DND-41 (cell line): ENCODE data around the gene PCNX2.

Source experiments
- ATAC-seq: fragments of 200-7000 bp; cut with Tn5 transposase; 3 replicates; pipeline ENCODE4 v1.9.1; 2021; ENCODE audit warnings: low read depth; ENCODE audit not compliant: insufficient read depth
- DNase-seq: peaks from one replicate; pipeline ENCODE4 v3.0.0-alpha.2; 2020
- H2AFZ ChIP-seq: 2 replicates; pipeline ENCODE4 v1.6.0; 2012; ENCODE audit warnings: low read depth, low read length
- H3K27ac ChIP-seq: 2 replicates; pipeline ENCODE4 v1.5.1; 2012; ENCODE audit warnings: low read length, inconsistent platforms
- H3K27me3 ChIP-seq: fragments of 200-600 bp; sonication (generic); 2 replicates; pipeline ENCODE4 v1.6.0; 2012; ENCODE audit warnings: low read length, mild to moderate bottlenecking, inconsistent platforms; ENCODE audit not compliant: insufficient read depth, poor library complexity
- H3K36me3 ChIP-seq: 2 replicates; pipeline ENCODE4 v1.5.1; 2012; ENCODE audit warnings: low read length, inconsistent platforms; ENCODE audit not compliant: insufficient read depth
- H3K4me1 ChIP-seq: 2 replicates; pipeline ENCODE4 v1.5.1; 2012; ENCODE audit warnings: mild to moderate bottlenecking, low read length; ENCODE audit not compliant: insufficient read depth
- H3K4me2 ChIP-seq: 2 replicates; pipeline ENCODE4 v1.6.0; 2012; ENCODE audit warnings: mild to moderate bottlenecking, moderate library complexity, low read length, inconsistent platforms; ENCODE audit not compliant: insufficient read depth
- H3K4me3 ChIP-seq, 2 experiments: fragments of 200-600 bp in 1 of 2; shearing (Covaris generic) in 1 of 2; 2 replicates each; pipeline ENCODE4 v1.5.1; 2012 to 2016; ENCODE audit warnings: inconsistent platforms in 2 of 2, low read length in 2 of 2, mild to moderate bottlenecking in 2 of 2, low read depth in 1 of 2, moderate library complexity in 1 of 2
- H3K79me2 ChIP-seq: 2 replicates; pipeline ENCODE4 v1.6.0; 2012; ENCODE audit warnings: low read length, inconsistent platforms; ENCODE audit not compliant: insufficient read depth
- H3K9ac ChIP-seq: 2 replicates; pipeline ENCODE4 v1.6.0; 2012; ENCODE audit warnings: low read depth, mild to moderate bottlenecking, inconsistent platforms, low read length, moderate library complexity
- H3K9me3 ChIP-seq: 2 replicates; pipeline ENCODE4 v1.5.1; 2012; ENCODE audit warnings: low read length, moderate library complexity, mild to moderate bottlenecking, inconsistent platforms; ENCODE audit not compliant: insufficient read depth, severe bottlenecking
- H4K20me1 ChIP-seq: 2 replicates; pipeline ENCODE4 v1.6.0; 2012; ENCODE audit warnings: low read length; ENCODE audit not compliant: insufficient read depth
- EZH2 ChIP-seq: IDR thresholded peaks from 3 replicates; pipeline ENCODE4 v1.6.1; 2012; ENCODE audit warnings: borderline replicate concordance, low read depth, mild to moderate bottlenecking, moderate library complexity, low read length, inconsistent platforms; ENCODE audit not compliant: severe bottlenecking
- TF ChIP-seq, protein P1 (sequence below): IDR thresholded peaks from 2 replicates; pipeline ENCODE4 v1.5.1; 2012; ENCODE audit warnings: borderline replicate concordance, low read length, moderate library complexity, mild to moderate bottlenecking; ENCODE audit not compliant: poor library complexity, severe bottlenecking; ENCODE audit errors: extremely low read depth

PCNX2 gene

DNA sequence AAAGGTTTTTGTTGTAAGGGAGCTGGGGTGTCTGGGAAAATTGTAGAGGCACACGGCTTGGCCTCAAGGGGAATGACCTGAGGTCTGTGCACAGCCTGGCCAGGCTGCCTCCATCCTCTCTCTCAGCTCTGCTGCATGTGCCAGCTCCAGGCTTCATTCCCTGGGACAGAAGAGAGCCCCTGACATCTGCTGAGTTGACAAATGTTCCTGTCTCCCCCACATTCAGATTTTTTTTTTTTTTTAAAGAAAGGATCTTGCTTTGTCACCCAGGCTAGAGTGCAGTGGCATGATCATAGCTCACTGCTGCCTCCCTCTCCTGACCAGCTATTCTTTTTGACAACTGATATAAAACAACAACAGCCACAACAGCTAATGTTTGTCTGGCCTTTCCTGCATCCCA lies 84.4 kb downstream of the PCNX2 start:
- H3K27me3 ChIP-seq, result no peaks in the 10 kb centered on the region
- TF ChIP-seq EZH2, result no peak
- TF ChIP-seq, protein P1, sequence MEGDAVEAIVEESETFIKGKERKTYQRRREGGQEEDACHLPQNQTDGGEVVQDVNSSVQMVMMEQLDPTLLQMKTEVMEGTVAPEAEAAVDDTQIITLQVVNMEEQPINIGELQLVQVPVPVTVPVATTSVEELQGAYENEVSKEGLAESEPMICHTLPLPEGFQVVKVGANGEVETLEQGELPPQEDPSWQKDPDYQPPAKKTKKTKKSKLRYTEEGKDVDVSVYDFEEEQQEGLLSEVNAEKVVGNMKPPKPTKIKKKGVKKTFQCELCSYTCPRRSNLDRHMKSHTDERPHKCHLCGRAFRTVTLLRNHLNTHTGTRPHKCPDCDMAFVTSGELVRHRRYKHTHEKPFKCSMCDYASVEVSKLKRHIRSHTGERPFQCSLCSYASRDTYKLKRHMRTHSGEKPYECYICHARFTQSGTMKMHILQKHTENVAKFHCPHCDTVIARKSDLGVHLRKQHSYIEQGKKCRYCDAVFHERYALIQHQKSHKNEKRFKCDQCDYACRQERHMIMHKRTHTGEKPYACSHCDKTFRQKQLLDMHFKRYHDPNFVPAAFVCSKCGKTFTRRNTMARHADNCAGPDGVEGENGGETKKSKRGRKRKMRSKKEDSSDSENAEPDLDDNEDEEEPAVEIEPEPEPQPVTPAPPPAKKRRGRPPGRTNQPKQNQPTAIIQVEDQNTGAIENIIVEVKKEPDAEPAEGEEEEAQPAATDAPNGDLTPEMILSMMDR, result no peak

DNA sequence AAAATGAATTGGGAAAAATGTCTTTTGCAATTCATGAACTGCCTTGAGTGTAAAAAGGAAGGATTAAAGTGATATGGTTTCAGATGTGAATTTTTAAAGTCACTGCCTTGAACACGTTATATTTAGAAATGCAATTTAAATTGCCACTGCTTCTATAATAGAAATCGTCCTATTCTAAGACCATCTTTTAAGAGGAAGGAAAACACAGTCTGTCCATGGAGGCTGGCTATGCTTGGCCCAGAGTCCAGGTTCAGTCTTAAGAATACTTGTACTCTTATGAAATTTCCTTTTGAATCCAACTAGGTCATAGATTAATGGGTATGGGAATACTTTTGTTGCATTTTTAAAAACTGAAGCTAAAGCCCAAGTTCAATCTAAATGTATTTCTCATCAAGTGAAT lies 86.0 kb downstream of the PCNX2 start:
- Histone ChIP-seq H3K27me3 (no peaks in the 10 kb centered on the region), H2AFZ (no peak overlapping the region), H3K4me2 (no peak overlapping the region), H3K36me3 (no peaks in the 10 kb centered on the region), H3K4me3 (no peak overlapping the region), H3K27ac (no peak overlapping the region), H3K79me2 (no peaks in the 10 kb centered on the region), H3K4me1 (no peaks in the 10 kb centered on the region), H3K9ac (no peak overlapping the region), H3K9me3 (no peaks in the 10 kb centered on the region), H4K20me1 (no peaks in the 10 kb centered on the region)
- TF ChIP-seq, protein P1, result no peak
- TF ChIP-seq EZH2, result no peak
- no peak for ATAC-seq
- DNase-seq, result no peak

More for the DNA sequence above, 84.4 kb downstream of the PCNX2 start:
- no peak overlapping the region for H3K4me2 ChIP-seq
- H3K36me3 ChIP-seq, result no peaks in the 10 kb centered on the region
- no peaks in the 10 kb centered on the region for H4K20me1 ChIP-seq
- no peak overlapping the region for H3K27ac ChIP-seq
- DNase-seq (no peak), ATAC-seq (no peak)
- no peaks in the 10 kb centered on the region for H3K4me1 ChIP-seq
- no peak overlapping the region for H3K4me3 ChIP-seq
- no peaks in the 10 kb centered on the region for H3K79me2 ChIP-seq
- H3K9me3 ChIP-seq, result no peaks in the 10 kb centered on the region
- no peak overlapping the region for H2AFZ ChIP-seq
- H3K9ac ChIP-seq, result no peak overlapping the region

DNA sequence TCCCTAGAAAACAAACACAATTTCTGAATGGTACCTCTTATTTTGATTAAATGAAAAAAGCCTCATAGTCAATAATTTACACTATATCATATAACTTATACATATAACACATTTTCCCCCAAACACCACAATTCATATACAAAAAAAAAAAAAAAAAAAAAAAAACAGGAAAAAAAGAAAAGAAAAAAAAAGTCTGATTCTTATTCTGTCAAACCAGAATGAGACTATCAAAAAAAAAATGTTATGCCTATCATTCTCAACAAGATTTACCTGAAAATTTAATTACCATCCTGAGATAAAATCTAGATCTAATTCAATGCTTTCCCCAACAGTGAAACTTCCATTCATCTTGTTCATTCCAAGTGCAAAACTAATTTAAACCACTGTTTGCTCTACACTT lies 86.8 kb downstream of the PCNX2 start:
- DNase-seq, result no peak
- Histone ChIP-seq H3K36me3 (no peaks in the 10 kb centered on the region), H3K27ac (no peak overlapping the region), H3K9me3 (no peaks in the 10 kb centered on the region), H3K4me2 (no peak overlapping the region), H3K4me1 (no peaks in the 10 kb centered on the region), H3K79me2 (no peaks in the 10 kb centered on the region), H3K9ac (no peak overlapping the region), H2AFZ (no peak overlapping the region), H3K4me3 (no peak overlapping the region), H3K27me3 (no peaks in the 10 kb centered on the region), H4K20me1 (no peaks in the 10 kb centered on the region)
- no peak for TF ChIP-seq EZH2
- TF ChIP-seq, protein P1, result no peak
- ATAC-seq, result no peak

DNA sequence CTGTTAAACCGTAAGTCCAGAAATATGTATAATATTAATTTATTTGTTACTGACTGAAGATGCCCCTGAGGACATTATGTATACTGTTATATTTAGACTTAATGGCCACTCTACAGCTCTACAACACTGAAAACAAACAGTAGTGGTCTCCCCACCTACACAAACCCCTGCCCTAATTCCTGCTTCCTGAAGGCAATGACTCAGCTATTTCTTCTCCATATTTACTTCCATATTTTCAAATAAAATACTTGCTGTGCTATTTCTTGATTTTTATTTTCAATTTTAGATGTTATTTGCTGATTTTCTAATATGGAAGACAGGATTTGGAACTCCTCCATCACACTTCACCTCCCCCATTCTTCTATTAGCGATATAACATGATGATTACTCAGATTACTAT lies 97.6 kb downstream of the PCNX2 start:
- ATAC-seq, result no peak
- Histone ChIP-seq H3K36me3 (peaks cover 3% of the 10 kb centered on the region; the same call in 1 of the 2 replicates), H3K4me2 (no peak overlapping the region), H3K9me3 (peaks cover 7% of the 10 kb centered on the region), H3K79me2 (no peaks in the 10 kb centered on the region), H3K27me3 (no peaks in the 10 kb centered on the region), H3K4me3 (no peak overlapping the region), H4K20me1 (no peaks in the 10 kb centered on the region), H3K9ac (no peak overlapping the region), H2AFZ (no peak overlapping the region), H3K27ac (no peak overlapping the region), H3K4me1 (no peaks in the 10 kb centered on the region)
- TF ChIP-seq, protein P1, result no peak
- TF ChIP-seq EZH2, result no peak
- DNase-seq, result no peak
